Aorta (tissue), 5 donors: ENCODE measurements around the gene FHAD1. TPM values are rescaled to one million over a fixed set of nuclear protein-coding genes. Genes with fewer than 3 reads are reported as not detected.

ENCODE experiments used
- ATAC-seq: fragments of 200-7000 bp; cut with Tn5 transposase; one replicate; pipeline ENCODE4 v1.9.1; 2022; ENCODE audit warnings: moderate library complexity; ENCODE audit not compliant: low FRiP score
- DNase-seq, 2 donors: peaks; one replicate each; pipeline ENCODE4 v3.0.0-alpha.2; 2020
- H3K27ac ChIP-seq, 2 donors: one replicate each; pipeline ENCODE4 v1.5.1; 2013; ENCODE audit warnings: low read length in 2 of 2, mild to moderate bottlenecking in 2 of 2, moderate library complexity in 2 of 2, control low read depth in 1 of 2, inconsistent platforms in 1 of 2, low read depth in 1 of 2
- H3K27me3 ChIP-seq, 2 donors: one replicate each; pipeline ENCODE4 v1.6.1; 2013; ENCODE audit warnings: control low read depth in 1 of 2, low read length in 1 of 2, mild to moderate bottlenecking in 1 of 2, moderate library complexity in 1 of 2; ENCODE audit not compliant: insufficient read depth in 2 of 2, control insufficient read depth in 1 of 2
- H3K36me3 ChIP-seq, 2 donors: one replicate each; pipeline ENCODE4 v1.6.1; 2013; ENCODE audit warnings: control low read depth in 1 of 2, low read length in 1 of 2, mild to moderate bottlenecking in 1 of 2; ENCODE audit not compliant: insufficient read depth in 2 of 2, control insufficient read depth in 1 of 2
- H3K4me1 ChIP-seq, 2 donors: one replicate each; pipeline ENCODE4 v1.6.1; 2013; ENCODE audit warnings: low read length in 2 of 2, control low read depth in 1 of 2, mild to moderate bottlenecking in 1 of 2, moderate library complexity in 1 of 2; ENCODE audit not compliant: insufficient read depth in 2 of 2, control insufficient read depth in 1 of 2
- H3K4me3 ChIP-seq, 2 donors: one replicate each; pipeline ENCODE4 v1.5.1; 2013; ENCODE audit warnings: low read length in 2 of 2, control low read depth in 1 of 2, mild to moderate bottlenecking in 1 of 2
- H3K9me3 ChIP-seq: one replicate; pipeline ENCODE4 v1.6.1; 2013; ENCODE audit warnings: mild to moderate bottlenecking, low read length; ENCODE audit not compliant: control insufficient read depth
- WGBS, 2 donors: extraction: QIAGEN DNeasy Blood & Tissue Kit; methylation state at CpG; one replicate each; pipeline ENCODE4 v1.1.7; 2013; 5-methylcytosine and 5-hydroxymethylcytosine counted together
- intact Hi-C, 2 donors: fragments of 100-400 bp; cut with DNase I; formaldehyde crosslinking; loops; one replicate each; pipeline versions ENCODE4 v1.14.2 to v1.15.0; 2022
- long read RNA-seq, 2 donors: library from polyadenylated mRNA; unstranded; transcript quantifications; one replicate each; pipeline ENCODE4 v2.0.0, GENCODE V29; 2020 to 2021
- polyA plus RNA-seq, 2 donors: library from polyadenylated mRNA; stranded (reverse); fragments of 200-250 nt; gene quantifications; one replicate each; pipeline ENCODE4 v1.2.3, GENCODE V29; 2013
- total RNA-seq, 2 donors: library from RNA; stranded (reverse); fragmentation: NEBNext Ultra II Directional; extraction: Animal tissue kit (Norgen Biotek cat#: 25700); gene quantifications; one replicate each; pipeline ENCODE4 v1.2.1, GENCODE V29; 2021
- donor health status: healthy with polysubstance abuse.
- donor health status: Bipolar disorder and iron deficiency.
- donor health status: DM: no; HTN: no; CAD: no.
- donor health status: DM: no; HTN: no; CAD: no.
- donor health status: DM: yes; HTN: yes; CAD: no.

Gene FHAD1
- total RNA-seq (1 to 10 TPM in 1 of 2 donors, under 1 TPM in 1; 0.32 to 2.7 TPM), polyA plus RNA-seq (under 1 TPM in 1 of 2 donors, not detected in 1; 0.03 TPM)
- long read RNA-seq, donor 1, partial matches to known transcripts = 0 of 1 reads
- long read RNA-seq, donor 1, other reads (novel, unspliced or antisense) = 1 of 1 reads
- long read RNA-seq, donor 2, partial matches to known transcripts = 0 of 2 reads
- long read RNA-seq, donor 2, other reads (novel, unspliced or antisense) = 2 of 2 reads

GRCh38 chr1:15246960-15247614 is at the start of gene FHAD1:
TSS of gene FHAD1 (plus strand) at chr1:15247223. CDS start at chr1:15251785, 4,562 bp downstream.
- no peaks in the 10 kb centered on the region for H3K9me3 ChIP-seq
- no peak within 1 kb of the TSS for H3K27ac ChIP-seq
- ATAC-seq = peak; percentile 61
- intact Hi-C loops = loop anchor here in 1 of 2 donors (5.0 kb wide), 1 partner anchor 35 kb away; no protein-coding TSS in a partner anchor
- DNase-seq = peak; percentile 76 to 87
- peak within 1 kb of the TSS in 1 of 2 donors; percentile 35 for H3K4me3 ChIP-seq
- 7 to 9% methylated on average over 33 to 55 of the region's 55 CpGs for WGBS, 2 donors
- no peaks in the 10 kb centered on the region for H3K4me1 ChIP-seq
- no peaks in the 10 kb centered on the region for H3K36me3 ChIP-seq
- H3K27me3 ChIP-seq = no peaks in the 10 kb centered on the region

DNA sequence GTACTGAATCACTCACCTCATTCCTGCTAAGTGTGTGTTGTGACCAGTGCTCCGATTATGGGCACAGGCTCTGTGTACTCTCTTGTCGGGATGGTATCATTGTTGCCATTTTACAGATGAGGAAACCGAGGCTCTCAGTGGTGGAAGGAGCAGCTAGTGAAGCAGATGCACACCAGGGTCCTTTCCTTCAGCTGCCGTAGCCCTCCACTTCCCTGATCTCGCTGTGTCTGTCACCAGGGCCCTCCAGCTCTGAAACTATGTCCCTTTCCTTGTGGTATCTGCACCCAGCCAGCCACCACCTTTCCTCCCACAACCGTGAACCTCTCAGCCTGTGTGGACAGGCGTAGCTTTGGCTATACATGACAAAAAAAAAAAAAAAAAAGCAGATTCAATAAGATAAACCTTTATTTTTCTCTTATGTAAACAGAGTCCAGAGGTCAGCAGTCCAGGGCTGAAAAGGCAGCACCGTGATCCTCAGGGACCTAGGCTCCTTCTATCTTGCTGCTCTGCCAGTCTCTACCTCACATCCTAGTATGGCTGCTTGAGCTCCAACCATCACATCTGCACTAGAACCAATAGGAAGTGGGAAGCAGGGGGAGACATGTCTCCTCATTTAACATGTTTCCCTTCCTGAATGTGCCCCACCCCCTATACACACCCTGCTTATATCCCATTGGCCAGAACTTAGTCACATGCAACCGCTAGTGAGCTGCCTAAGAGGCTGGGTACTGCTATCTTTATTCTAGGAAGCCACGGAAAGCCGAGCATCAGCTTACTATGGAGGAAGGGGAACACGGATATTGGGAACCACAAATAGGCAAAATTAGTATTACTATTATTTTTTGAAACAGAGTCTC is 49.2 kb upstream of the FHAD1 start:
- intact Hi-C loops = no loop called here

GRCh38 chr1:15198684-15199083 is 48.3 kb upstream of the FHAD1 start:
- H3K4me3 ChIP-seq = no peak overlapping the region
- H3K27me3 ChIP-seq = no peaks in the 10 kb centered on the region
- H3K36me3 ChIP-seq = no peaks in the 10 kb centered on the region
- no peaks in the 10 kb centered on the region for H3K9me3 ChIP-seq
- H3K4me1 ChIP-seq = no peaks in the 10 kb centered on the region
- ATAC-seq (no peak), DNase-seq (peak in 1 of 2 donors; percentile 28)
- WGBS, 2 donors = 47 to 66% methylated on average over 8 of the region's 8 CpGs
- intact Hi-C loops = no loop called here
- H3K27ac ChIP-seq = no peak overlapping the region

More for the DNA sequence above, 49.2 kb upstream of the FHAD1 start:
- H3K36me3 ChIP-seq = no peaks in the 10 kb centered on the region
- no peak overlapping the region for H3K4me3 ChIP-seq
- no peaks in the 10 kb centered on the region for H3K27me3 ChIP-seq
- WGBS, 2 donors = 84 to 85% methylated on average over 12 of the region's 12 CpGs
- no peak for ATAC-seq
- H3K4me1 ChIP-seq = no peaks in the 10 kb centered on the region
- H3K27ac ChIP-seq = no peak overlapping the region
- H3K9me3 ChIP-seq = no peaks in the 10 kb centered on the region
- DNase-seq = peak in 1 of 2 donors; percentile 30

DNA sequence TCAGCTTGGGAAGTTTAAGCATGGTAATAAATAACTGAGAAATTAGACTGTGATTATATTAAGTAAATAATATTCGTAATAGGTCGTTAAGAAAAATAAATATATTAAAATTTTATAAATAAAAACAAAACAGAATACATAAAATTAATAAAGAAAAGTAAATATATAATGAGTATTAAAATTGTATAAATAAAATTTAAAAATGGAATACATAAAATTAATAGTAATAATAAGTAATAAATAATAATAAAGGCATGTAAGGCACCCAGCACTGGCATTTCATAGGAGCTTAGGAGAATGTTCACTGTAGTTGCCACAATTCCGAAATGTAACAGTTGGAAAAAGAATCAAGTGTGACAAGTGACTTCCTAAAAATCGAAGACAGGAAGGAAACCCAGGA is 45.8 kb upstream of the FHAD1 start:
- DNase-seq (no peak), ATAC-seq (no peak)
- no peak overlapping the region for H3K4me3 ChIP-seq
- no peaks in the 10 kb centered on the region for H3K27me3 ChIP-seq
- no peaks in the 10 kb centered on the region for H3K9me3 ChIP-seq
- no peaks in the 10 kb centered on the region for H3K4me1 ChIP-seq
- H3K36me3 ChIP-seq = no peaks in the 10 kb centered on the region
- H3K27ac ChIP-seq = peak overlapping the region in 1 of 2 donors; percentile 60
- 28 to 42% methylated on average over 4 of the region's 4 CpGs for WGBS, 2 donors
- intact Hi-C loops = no loop called here

DNA sequence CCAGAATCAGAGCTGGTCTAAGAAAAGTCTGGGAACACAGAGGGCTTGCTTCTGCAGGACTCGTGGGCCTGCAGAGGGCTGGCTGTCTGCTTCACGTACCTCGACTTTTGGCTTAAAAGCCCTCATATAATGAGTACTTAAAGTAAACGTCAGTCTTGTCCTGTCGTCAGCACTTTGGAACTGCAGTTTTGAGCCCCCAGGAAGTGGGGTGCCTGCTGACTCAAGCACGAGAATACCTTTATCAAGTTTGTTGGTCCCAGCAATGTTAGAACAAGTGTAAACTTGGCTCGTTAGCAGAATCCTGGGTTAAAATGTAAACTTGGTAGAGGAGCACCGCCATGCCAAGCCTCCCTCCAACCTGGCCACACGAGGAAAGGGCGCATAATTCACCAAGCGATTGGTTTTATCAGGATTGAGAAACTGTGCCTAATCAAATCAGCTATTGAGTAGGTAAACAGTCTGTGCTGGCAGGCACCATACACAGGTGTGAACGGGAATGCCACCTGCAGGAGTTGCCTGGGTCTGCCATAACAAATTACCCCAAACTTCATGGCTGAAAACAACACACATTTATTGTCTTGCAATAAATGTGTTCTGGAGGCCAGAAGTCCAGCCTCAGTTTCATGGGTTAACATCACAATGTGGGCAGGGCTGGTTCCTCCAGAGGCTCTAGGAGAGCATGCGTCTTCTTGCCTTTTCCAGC is 45.0 kb upstream of the FHAD1 start:
- DNase-seq = peak in 1 of 2 donors; percentile 28
- Histone ChIP-seq H3K27me3 (no peaks in the 10 kb centered on the region), H3K4me3 (no peak overlapping the region), H3K36me3 (no peaks in the 10 kb centered on the region), H3K4me1 (no peaks in the 10 kb centered on the region), H3K27ac (peak overlapping the region in 1 of 2 donors; percentile 60), H3K9me3 (no peaks in the 10 kb centered on the region)
- ATAC-seq = no peak
- intact Hi-C loops = no loop called here
- 20 to 27% methylated on average over 13 of the region's 13 CpGs for WGBS, 2 donors

- H3K36me3 ChIP-seq = no peaks in the 10 kb centered on the region
- intact Hi-C loops = loop anchor here in 1 of 2 donors (5.0 kb wide), 1 partner anchor 48 kb away; no protein-coding TSS in a partner anchor
- H3K9me3 ChIP-seq = no peaks in the 10 kb centered on the region
- ATAC-seq = no peak
- H3K27ac ChIP-seq = no peak overlapping the region
- no peaks in the 10 kb centered on the region for H3K27me3 ChIP-seq
- peaks cover 2% of the 10 kb centered on the region in 2 donors for H3K4me1 ChIP-seq
- WGBS, 2 donors = 84 to 90% methylated on average over 7 of the region's 7 CpGs
- no peak overlapping the region for H3K4me3 ChIP-seq
- DNase-seq = peak in 1 of 2 donors; percentile 37
These were observed 42.1 kb upstream of the FHAD1 start for GRCh38 chr1:15204931-15205330.

DNA sequence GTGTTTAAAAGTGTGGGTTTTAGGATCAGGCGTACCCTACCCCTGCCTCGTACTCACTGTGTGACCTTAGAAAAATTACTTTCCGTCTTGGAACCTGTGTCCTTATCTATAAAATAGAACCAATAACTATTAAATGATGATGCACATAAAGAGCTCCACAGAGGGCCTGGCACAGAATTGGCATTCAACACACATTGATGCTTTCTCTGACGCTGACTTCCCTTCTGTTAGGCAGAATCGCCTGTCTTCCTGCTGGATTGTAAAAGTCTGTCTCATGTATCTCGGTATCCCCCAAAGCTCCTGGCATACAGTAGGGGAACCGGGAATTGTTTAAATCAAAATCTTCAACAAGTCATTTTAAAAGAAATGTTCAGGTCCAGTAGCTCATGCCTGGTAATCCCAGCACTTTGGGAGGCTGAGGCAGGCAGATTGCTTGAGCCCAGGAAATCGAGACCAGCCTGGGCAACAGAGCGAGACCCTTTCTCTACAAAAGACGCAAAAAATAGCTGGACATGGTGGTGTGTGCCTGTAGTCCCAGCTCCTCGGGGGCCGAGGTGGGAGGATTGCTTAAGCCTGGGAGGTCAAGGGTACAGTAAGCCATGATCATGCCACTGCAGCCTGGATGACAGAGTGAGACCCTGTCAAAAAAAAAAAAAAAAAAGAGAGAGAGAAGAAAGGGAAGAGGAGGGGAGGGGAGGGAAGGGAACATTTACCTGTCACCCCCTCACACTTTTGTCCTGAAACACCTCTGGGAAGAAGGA is 41.3 kb upstream of the FHAD1 start:
- no peak overlapping the region for H3K27ac ChIP-seq
- peaks cover 2 to 7% of the 10 kb centered on the region in 2 donors for H3K4me1 ChIP-seq

More for the DNA sequence above, 41.3 kb upstream of the FHAD1 start:
- intact Hi-C loops = loop anchor here in 1 of 2 donors (5.0 kb wide), 1 partner anchor 48 kb away; no protein-coding TSS in a partner anchor
- Histone ChIP-seq H3K4me3 (no peak overlapping the region), H3K27me3 (no peaks in the 10 kb centered on the region), H3K9me3 (no peaks in the 10 kb centered on the region), H3K36me3 (no peaks in the 10 kb centered on the region)
- ATAC-seq = no peak
- peak; percentile 0 to 9 for DNase-seq
- WGBS, 2 donors = 84 to 95% methylated on average over 12 of the region's 12 CpGs
